Muscle layer of colon (tissue), 2 donors: ENCODE data around the gene POLR3A.
A peak's percentile ranks its signal among the peaks of the same experiment; 100 is the strongest.

Experiments used
- H3K27ac ChIP-seq: one replicate; pipeline ENCODE4 v1.7.0; 2013; ENCODE audit warnings: low read depth, mild to moderate bottlenecking, low read length, moderate library complexity
- H3K27me3 ChIP-seq, 2 donors: one replicate each; pipeline ENCODE4 v1.7.0; 2013; ENCODE audit warnings: low read length in 2 of 2, mild to moderate bottlenecking in 2 of 2; ENCODE audit not compliant: insufficient read depth in 2 of 2, control insufficient read depth in 1 of 2
- H3K36me3 ChIP-seq: one replicate; pipeline ENCODE4 v1.7.0; 2013; ENCODE audit warnings: mild to moderate bottlenecking, low read length; ENCODE audit not compliant: insufficient read depth
- H3K4me1 ChIP-seq: one replicate; pipeline ENCODE4 v1.7.0; 2013; ENCODE audit warnings: mild to moderate bottlenecking, low read length; ENCODE audit not compliant: insufficient read depth
- H3K4me3 ChIP-seq, 2 donors: one replicate each; pipeline ENCODE4 v1.7.0; 2013; ENCODE audit warnings: low read length in 2 of 2, low read depth in 1 of 2, mild to moderate bottlenecking in 1 of 2, moderate library complexity in 1 of 2
- H3K9ac ChIP-seq: one replicate; pipeline ENCODE4 v1.7.0; 2013; ENCODE audit warnings: low read length
- H3K9me3 ChIP-seq: one replicate; pipeline ENCODE4 v1.7.0; 2013; ENCODE audit warnings: mild to moderate bottlenecking, low read length
- donor health status: abdominal sarcoma.
- donor health status: Adenocarcinoma of cecum.

POLR3A gene

DNA sequence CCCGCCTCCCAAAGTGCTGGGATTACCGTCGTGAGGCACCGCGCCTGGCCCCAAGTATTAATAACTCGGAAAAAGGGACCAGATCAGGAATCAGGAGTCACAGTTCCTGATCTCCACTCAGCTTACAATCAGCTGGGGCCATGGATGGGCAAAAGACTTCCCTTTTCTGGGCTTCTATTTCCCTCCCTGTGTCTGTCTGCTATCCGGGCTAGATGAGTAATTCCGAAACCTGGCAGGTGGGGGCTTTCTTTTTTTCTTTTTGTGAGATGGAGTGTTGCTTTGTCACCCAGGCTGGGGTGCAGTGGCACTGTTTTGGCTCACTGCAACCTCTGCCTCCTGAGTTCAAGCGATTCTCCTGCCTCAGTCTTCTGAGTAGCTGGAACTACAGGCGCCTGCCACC lies 15.9 kb upstream of the POLR3A start:
- Histone ChIP-seq H3K9ac (no peak overlapping the region), H3K9me3 (no peaks in the 10 kb centered on the region), H3K4me1 (peaks cover 5% of the 10 kb centered on the region), H3K4me3 (no peak overlapping the region), H3K27ac (no peak overlapping the region), H3K36me3 (peaks cover 29% of the 10 kb centered on the region), H3K27me3 (no peaks in the 10 kb centered on the region)

DNA sequence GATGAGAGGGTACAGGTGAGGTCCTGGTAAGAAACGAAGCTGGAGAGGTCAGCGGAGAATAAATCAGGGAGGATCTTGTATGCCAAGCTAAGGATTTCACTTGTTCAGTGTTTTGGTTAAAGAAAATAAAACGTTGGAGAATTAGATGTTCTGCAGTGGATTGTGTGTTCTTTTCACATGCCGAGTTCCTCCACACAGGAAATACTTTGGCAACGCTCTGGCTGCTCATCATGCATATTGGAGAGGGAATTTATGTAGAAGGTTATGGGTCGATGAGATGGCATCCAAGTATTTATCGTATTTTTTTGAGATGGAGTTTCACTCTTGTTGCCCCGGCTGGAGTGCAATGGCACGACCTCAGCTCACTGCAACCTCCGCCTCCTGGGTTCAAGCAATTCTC lies 15.4 kb upstream of the POLR3A start:
- no peak overlapping the region for H3K27ac ChIP-seq
- no peak overlapping the region for H3K9ac ChIP-seq
- H3K4me3 ChIP-seq, result no peak overlapping the region
- H3K9me3 ChIP-seq, result no peaks in the 10 kb centered on the region
- H3K4me1 ChIP-seq, result peaks cover 5% of the 10 kb centered on the region
- no peaks in the 10 kb centered on the region for H3K27me3 ChIP-seq
- peaks cover 35% of the 10 kb centered on the region for H3K36me3 ChIP-seq

DNA sequence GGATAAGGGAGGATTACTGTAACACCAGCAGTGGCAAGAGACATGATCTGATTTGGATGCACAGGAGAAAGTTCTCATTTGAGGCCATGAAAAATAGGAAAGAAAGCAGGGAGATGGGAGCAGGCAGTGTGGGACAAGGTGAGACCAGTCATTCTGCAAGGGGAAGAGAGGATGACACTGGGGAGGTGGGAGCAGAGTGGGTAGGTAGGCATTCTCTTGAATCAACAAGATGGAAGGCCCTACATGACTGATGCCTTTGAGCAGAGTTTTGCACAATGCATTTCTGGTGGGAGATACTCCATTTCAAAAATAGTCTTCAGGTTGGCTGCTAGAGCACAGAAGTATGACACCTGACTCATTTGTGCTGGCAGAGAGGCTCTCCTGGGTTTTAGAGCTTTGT lies 14.9 kb upstream of the POLR3A start:
- Histone ChIP-seq H3K4me1 (peaks cover 5% of the 10 kb centered on the region), H3K27me3 (no peaks in the 10 kb centered on the region), H3K36me3 (peaks cover 36% of the 10 kb centered on the region), H3K9me3 (no peaks in the 10 kb centered on the region), H3K27ac (no peak overlapping the region), H3K9ac (no peak overlapping the region), H3K4me3 (no peak overlapping the region)

DNA sequence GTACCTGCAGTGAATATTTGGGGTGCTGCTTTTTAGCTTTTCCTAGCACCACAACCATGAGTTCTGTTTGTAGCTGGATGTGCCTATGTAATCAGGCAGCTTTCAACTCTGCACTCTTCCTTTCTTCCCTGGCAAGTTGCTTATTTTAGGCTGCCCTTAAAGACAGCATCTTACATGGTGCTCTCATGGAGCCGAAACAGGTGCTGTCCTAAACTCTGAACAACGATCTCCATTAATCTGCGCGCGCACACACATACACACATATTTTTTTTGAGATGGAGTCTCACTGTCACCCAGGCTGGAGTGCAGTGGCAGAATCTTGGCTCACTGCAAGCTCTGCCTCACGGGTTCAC lies 13.4 kb upstream of the POLR3A start:
- Histone ChIP-seq H3K4me3 (no peak overlapping the region), H3K27ac (no peak overlapping the region), H3K9ac (no peak overlapping the region), H3K36me3 (peaks cover 39% of the 10 kb centered on the region), H3K9me3 (no peaks in the 10 kb centered on the region), H3K4me1 (peaks cover 5% of the 10 kb centered on the region), H3K27me3 (no peaks in the 10 kb centered on the region)

DNA sequence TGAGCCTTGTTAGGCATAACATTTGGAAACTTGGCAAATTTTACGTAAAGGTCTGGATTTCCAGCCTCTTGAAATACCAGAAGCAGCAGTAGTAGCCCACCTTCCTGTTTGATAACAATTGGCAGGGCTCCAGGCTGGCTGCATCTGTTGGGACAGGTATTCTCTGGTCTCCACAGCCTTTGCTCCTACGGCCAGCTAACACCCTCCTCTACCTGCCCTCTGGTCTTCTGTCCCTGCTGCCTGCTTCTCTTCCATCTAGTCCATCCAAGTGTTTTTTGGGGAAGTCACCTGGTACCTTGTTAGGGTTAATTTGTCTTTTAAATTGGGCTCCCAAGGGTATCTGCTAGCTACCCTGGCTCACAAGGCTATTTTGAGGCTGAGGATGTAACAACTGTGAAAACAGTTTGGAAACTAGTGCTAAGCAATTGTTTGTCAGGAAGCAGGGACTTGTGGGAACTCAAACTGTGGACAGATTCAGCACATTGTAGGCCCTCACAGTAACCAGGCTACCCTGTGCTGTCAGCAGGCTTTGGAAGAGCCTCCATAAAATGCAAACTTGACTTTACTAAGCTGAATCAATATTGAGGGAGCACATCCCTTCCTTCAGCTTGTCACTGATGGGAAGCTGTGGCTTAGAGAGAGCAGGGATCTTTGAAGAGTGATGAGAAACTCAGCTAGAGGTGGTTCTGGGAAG lies 12.9 kb upstream of the POLR3A start:
- H3K4me1 ChIP-seq, result no peaks in the 10 kb centered on the region
- H3K9me3 ChIP-seq, result no peaks in the 10 kb centered on the region
- no peaks in the 10 kb centered on the region for H3K27me3 ChIP-seq
- no peak overlapping the region for H3K27ac ChIP-seq
- H3K9ac ChIP-seq, result no peak overlapping the region
- no peak overlapping the region for H3K4me3 ChIP-seq
- H3K36me3 ChIP-seq, result peaks cover 43% of the 10 kb centered on the region

DNA sequence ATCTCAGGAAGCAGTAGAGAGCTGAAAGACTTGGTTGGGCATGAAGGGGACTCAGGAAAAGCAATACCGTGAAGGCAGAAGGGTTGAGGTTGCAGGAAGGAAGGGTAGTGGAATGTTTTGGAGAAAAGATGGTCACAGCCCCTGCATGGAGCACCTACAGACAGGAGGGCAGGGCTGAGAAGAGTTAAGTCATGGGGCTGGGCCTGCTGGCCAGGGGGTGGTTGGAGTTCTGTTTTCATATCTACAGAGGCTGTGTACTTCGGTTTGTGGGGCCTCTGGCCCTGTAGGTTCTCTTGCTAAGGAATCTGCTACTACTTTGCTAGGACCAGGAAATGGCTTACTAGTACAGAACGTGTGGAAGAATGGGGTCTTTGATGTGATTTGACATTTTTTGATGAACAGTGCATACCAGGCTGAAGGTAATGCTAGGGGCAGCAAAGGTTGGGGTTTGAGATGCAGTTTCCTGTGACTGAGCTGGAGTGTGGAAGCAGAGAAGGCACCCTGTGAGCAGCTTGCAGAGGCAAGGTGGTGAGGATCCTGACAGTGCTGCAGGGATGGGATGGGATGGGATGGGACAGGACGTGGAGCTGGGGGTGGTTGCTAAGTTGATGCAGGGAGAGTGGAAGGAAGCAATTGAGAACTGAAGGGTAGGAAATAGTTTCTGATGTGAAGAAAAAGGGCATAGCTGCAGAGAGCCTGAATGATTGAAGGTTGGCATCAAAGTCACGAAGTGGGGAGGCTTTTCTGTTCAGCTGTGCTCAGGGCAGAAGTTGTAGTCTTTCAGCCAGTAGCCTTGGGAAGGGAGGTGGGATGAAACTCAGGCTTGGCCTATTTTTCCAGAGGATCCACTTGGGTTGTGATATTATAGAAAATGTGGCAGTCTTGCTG lies 12.1 kb upstream of the POLR3A start:
- Histone ChIP-seq H3K9ac (no peak overlapping the region), H3K9me3 (no peaks in the 10 kb centered on the region), H3K27me3 (no peaks in the 10 kb centered on the region), H3K4me1 (no peaks in the 10 kb centered on the region), H3K27ac (no peak overlapping the region), H3K36me3 (peaks cover 51% of the 10 kb centered on the region), H3K4me3 (no peak overlapping the region)

DNA sequence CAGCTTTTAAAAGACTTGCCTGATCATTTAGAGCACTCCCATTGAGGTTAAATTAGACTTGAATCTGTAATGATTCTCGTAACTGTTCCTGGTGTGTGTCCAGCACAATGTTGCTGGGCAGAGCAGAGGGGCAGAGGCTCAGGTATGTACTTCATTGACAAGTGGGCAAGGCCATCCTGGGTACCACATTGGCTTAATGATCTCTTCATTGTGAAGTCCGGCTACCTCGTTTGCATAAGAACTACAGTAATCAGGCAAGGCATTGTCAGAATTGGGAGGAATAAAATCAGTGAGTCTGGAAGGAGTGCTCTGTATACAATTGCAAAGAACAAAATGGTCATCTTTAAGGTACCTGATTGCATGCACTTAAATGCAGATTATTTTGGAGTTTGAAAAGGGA lies 10.4 kb upstream of the POLR3A start:
- H3K36me3 ChIP-seq, result peaks cover 63% of the 10 kb centered on the region
- H3K9me3 ChIP-seq, result no peaks in the 10 kb centered on the region
- H3K27ac ChIP-seq, result no peak overlapping the region
- H3K9ac ChIP-seq, result no peak overlapping the region
- peaks cover 3% of the 10 kb centered on the region for H3K4me1 ChIP-seq
- H3K27me3 ChIP-seq, result no peaks in the 10 kb centered on the region
- H3K4me3 ChIP-seq, result no peak overlapping the region

DNA sequence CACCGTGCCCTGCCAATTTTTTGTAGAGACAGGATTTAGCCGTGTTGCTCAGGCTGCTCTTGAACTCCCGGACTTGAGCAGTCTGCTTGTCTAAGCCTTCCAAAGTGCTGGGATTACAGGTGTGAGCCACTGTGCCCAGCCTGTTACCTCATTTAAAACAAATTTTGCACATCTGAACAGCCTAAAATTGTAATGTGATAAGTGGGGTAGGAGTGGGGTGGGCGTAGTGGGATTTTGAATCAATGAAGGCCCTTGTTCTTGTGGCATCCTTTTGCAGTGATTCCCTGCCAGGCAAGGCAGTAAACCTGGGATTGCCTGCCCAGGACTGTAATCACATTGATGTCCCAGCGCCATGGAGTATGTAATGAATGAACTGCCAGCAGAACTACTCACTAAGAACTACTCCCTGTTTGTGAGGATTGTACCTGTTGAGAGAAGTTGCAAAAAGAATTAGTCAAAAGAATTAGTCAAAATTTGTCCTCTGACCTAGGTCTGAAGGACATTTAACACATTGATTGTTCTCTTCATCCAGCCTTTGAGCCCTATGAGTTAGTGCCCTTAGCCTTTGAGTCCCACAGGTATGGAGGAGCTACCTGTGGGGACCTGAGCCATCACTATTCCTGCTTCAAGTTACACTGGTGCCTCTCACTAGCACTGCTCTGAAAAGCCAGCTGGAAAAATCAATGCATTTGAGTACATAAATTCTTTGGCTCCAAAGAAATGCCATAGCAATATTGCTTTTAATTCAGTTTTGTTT lies 9.7 kb upstream of the POLR3A start:
- peaks cover 8% of the 10 kb centered on the region for H3K4me1 ChIP-seq
- no peaks in the 10 kb centered on the region for H3K27me3 ChIP-seq
- no peak overlapping the region for H3K27ac ChIP-seq
- H3K9me3 ChIP-seq, result no peaks in the 10 kb centered on the region
- no peak overlapping the region for H3K9ac ChIP-seq
- H3K36me3 ChIP-seq, result peaks cover 63% of the 10 kb centered on the region
- H3K4me3 ChIP-seq, result no peak overlapping the region

DNA sequence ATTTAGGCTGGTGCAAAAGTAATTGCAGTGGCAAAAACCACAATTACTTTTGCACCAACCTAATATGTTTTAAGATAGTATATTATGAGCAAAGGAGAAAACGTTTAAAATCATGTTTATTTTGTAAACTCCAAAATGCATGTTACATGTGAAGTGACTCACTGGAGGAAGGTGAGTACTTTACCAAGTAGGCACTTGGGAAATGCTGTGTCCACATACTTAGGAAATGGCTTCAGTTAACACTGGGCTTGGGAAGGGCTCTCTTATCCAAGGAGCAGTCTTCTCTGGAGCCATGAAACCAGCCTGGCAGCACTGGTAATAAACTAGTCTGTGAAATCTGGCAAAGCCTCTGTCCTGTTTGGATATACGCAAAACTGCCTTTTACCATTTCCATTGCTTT lies 8.8 kb upstream of the POLR3A start:
- peaks cover 8% of the 10 kb centered on the region for H3K4me1 ChIP-seq
- no peak overlapping the region for H3K4me3 ChIP-seq
- no peak overlapping the region for H3K27ac ChIP-seq
- no peaks in the 10 kb centered on the region for H3K9me3 ChIP-seq
- no peak overlapping the region for H3K9ac ChIP-seq
- H3K27me3 ChIP-seq, result no peaks in the 10 kb centered on the region
- H3K36me3 ChIP-seq, result peaks cover 63% of the 10 kb centered on the region

DNA sequence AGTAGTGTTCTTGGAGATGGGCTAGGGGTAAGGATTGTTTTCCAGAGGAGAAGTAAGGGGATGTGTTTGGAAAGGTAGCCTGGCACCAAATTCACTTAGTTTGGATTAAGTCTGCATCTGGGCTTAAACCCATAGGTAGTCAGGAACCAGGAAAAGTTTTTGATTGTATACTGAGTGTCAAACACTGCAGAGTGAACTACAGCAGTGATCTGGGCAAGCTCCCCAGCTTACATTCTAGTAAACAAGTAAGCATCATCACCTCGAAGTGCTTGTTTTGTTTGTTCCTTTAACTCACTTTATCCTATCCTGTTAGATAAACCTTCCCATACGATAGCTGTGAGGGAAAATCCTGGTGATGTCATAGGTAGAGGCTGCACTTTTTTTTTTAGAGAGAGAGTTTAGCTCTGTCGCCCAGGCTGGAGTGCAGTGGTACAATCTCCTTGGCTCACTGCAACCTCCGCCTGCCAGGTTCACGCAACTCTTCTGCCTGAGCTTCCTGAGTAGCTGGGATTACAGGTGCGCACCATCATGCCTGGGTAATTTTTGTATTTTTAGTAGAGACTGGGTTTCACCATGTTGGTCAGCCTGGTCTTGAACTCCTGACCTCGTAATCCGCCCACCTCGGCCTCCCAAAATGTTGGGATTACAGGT lies 6.7 kb upstream of the POLR3A start:
- H3K36me3 ChIP-seq, result peaks cover 46% of the 10 kb centered on the region
- H3K27ac ChIP-seq, result no peak overlapping the region
- H3K9ac ChIP-seq, result peak overlapping the region; percentile 15
- no peaks in the 10 kb centered on the region for H3K9me3 ChIP-seq
- H3K4me3 ChIP-seq, result no peak overlapping the region
- H3K27me3 ChIP-seq, result no peaks in the 10 kb centered on the region
- peaks cover 8% of the 10 kb centered on the region for H3K4me1 ChIP-seq

DNA sequence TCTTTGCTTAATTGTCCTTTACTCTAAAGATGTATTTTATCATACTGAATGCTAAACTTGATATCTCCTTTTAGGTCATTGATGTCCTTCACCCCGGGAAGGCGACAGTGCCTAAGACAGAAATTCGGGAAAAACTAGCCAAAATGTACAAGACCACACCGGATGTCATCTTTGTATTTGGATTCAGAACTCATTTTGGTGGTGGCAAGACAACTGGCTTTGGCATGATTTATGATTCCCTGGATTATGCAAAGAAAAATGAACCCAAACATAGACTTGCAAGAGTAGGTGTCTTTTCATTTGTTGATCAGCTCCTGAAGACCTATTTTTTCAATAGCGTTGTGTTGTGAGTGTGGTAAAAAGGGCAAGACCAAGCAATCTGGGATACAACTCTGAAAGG lies 6.1 kb upstream of the POLR3A start:
- Histone ChIP-seq H3K9ac (peak overlapping the region; percentile 15), H3K4me1 (peaks cover 8% of the 10 kb centered on the region), H3K27me3 (no peaks in the 10 kb centered on the region), H3K27ac (no peak overlapping the region), H3K36me3 (peaks cover 40% of the 10 kb centered on the region), H3K4me3 (no peak overlapping the region), H3K9me3 (no peaks in the 10 kb centered on the region)
